IPS-11a (cell line): ENCODE measurements around the gene RRM2.

Experiments used
- H3K4me3 ChIP-seq: one replicate; pipeline ENCODE4 v1.5.1; 2013; ENCODE audit warnings: low read depth, low read length, control low read depth

Gene RRM2

GRCh38 chr2:10151462-10151861, 28.9 kb downstream of the RRM2 start:
- no peak overlapping the region for H3K4me3 ChIP-seq

- H3K4me3 ChIP-seq, result no peak overlapping the region
Observed at GRCh38 chr2:10157293-10157692, 34.8 kb downstream of the RRM2 start.

- no peak overlapping the region for H3K4me3 ChIP-seq
Observed at GRCh38 chr2:10158681-10159080, 36.1 kb downstream of the RRM2 start.

- H3K4me3 ChIP-seq, result no peak overlapping the region
Observed at GRCh38 chr2:10159086-10159485, 36.5 kb downstream of the RRM2 start.

GRCh38 chr2:10159581-10160131, 37.1 kb downstream of the RRM2 start:
- no peak overlapping the region for H3K4me3 ChIP-seq

GRCh38 chr2:10160203-10160955, 37.8 kb downstream of the RRM2 start:
- no peak overlapping the region for H3K4me3 ChIP-seq

GRCh38 chr2:10161206-10161931, 38.8 kb downstream of the RRM2 start:
- H3K4me3 ChIP-seq, result no peak overlapping the region

- no peak overlapping the region for H3K4me3 ChIP-seq
Observed at GRCh38 chr2:10161961-10162441, 39.5 kb downstream of the RRM2 start.

- H3K4me3 ChIP-seq, result no peak overlapping the region
Observed at GRCh38 chr2:10162586-10163497, 40.3 kb downstream of the RRM2 start.

- no peak overlapping the region for H3K4me3 ChIP-seq
Observed at GRCh38 chr2:10163498-10164486, 41.3 kb downstream of the RRM2 start.

GRCh38 chr2:10164601-10165000, 42.1 kb downstream of the RRM2 start:
- no peak overlapping the region for H3K4me3 ChIP-seq

GRCh38 chr2:10165282-10165681, 42.7 kb downstream of the RRM2 start:
- no peak overlapping the region for H3K4me3 ChIP-seq

- no peak overlapping the region for H3K4me3 ChIP-seq
Observed at GRCh38 chr2:10165861-10166675, 43.5 kb downstream of the RRM2 start.

GRCh38 chr2:10166676-10167292, 44.2 kb downstream of the RRM2 start:
- no peak overlapping the region for H3K4me3 ChIP-seq

GRCh38 chr2:10167316-10167715, 44.8 kb downstream of the RRM2 start:
- H3K4me3 ChIP-seq, result no peak overlapping the region

- no peak overlapping the region for H3K4me3 ChIP-seq
Observed at GRCh38 chr2:10168221-10168620, 45.7 kb downstream of the RRM2 start.

- H3K4me3 ChIP-seq, result no peak overlapping the region
Observed at GRCh38 chr2:10169053-10169578, 46.6 kb downstream of the RRM2 start.

- H3K4me3 ChIP-seq, result no peak overlapping the region
Observed at GRCh38 chr2:10169581-10169980, 47.0 kb downstream of the RRM2 start.
